OCI-LY7 (cell line): ENCODE measurements around the gene LRRC8E. TPM values are rescaled to one million over a fixed set of nuclear protein-coding genes. Genes with fewer than 3 reads are reported as not detected.

Source experiments
- BruUV-seq: library from RNA; stranded (reverse); fragments of 400-500 nt; replicated peaks from 2 replicates; lab custom pipeline; 2021; lab: Mats Ljungman, UMichigan
- CTCF ChIA-PET: fragments of 300-600 bp; sonication (Branson Sonifier 250); formaldehyde crosslinking; loops from one replicate; lab custom pipeline; 2022; ENCODE audit warnings: antibody characterized with exemption; ENCODE audit not compliant: unreplicated experiment; lab: Charles Lee
- POLR2A ChIA-PET: fragments of 300-600 bp; sonication (Branson Sonifier 250); formaldehyde crosslinking; loops from one replicate; lab custom pipeline; 2022; ENCODE audit warnings: antibody characterized with exemption; lab: Charles Lee
- DNase-seq: peaks from one replicate; pipeline ENCODE4 v3.0.0-alpha.2; 2015; ENCODE audit warnings: low spot score
- H2AFZ ChIP-seq: fragments of 200-600 bp; sonication (generic), shearing (Covaris generic); 2 replicates; pipeline ENCODE4 v1.6.1; 2014; ENCODE audit warnings: mild to moderate bottlenecking, antibody characterized with exemption, low read length, moderate library complexity
- H3K27ac ChIP-seq: fragments of 200-600 bp; sonication (generic); 2 replicates; pipeline ENCODE4 v1.5.1; 2014; ENCODE audit warnings: mixed run types, low read depth, mild to moderate bottlenecking, moderate library complexity, low read length, inconsistent platforms; ENCODE audit not compliant: poor library complexity, severe bottlenecking
- H3K36me3 ChIP-seq: fragments of 200-600 bp; sonication (generic); 2 replicates; pipeline ENCODE4 v1.6.1; 2014; ENCODE audit warnings: mild to moderate bottlenecking, antibody characterized with exemption, low read length, moderate library complexity, mixed read lengths; ENCODE audit not compliant: insufficient read depth
- H3K4me1 ChIP-seq: fragments of 200-600 bp; sonication (generic); 2 replicates; pipeline ENCODE4 v1.5.1; 2014; ENCODE audit warnings: mild to moderate bottlenecking, low read length; ENCODE audit not compliant: insufficient read depth, poor library complexity, severe bottlenecking
- H3K4me2 ChIP-seq: fragments of 200-600 bp; sonication (generic); 2 replicates; pipeline ENCODE4 v1.6.1; 2014; ENCODE audit warnings: mild to moderate bottlenecking, low read length
- H3K4me3 ChIP-seq: fragments of 200-600 bp; sonication (generic); 2 replicates; pipeline ENCODE4 v1.5.1; 2014; ENCODE audit warnings: mild to moderate bottlenecking, low read depth, low read length; ENCODE audit not compliant: poor library complexity, severe bottlenecking
- H3K79me2 ChIP-seq: fragments of 200-600 bp; sonication (generic); 2 replicates; pipeline ENCODE4 v1.6.1; 2016; ENCODE audit warnings: low read depth, mild to moderate bottlenecking, low read length, moderate library complexity, mixed read lengths; ENCODE audit not compliant: insufficient read depth
- H3K9me2 ChIP-seq: fragments of 200-600 bp; sonication (generic); 2 replicates; pipeline ENCODE4 v1.6.1; 2016; ENCODE audit warnings: mild to moderate bottlenecking, low read length, mixed read lengths; ENCODE audit not compliant: insufficient read depth
- H3K9me3 ChIP-seq: fragments of 200-600 bp; sonication (generic); 2 replicates; pipeline ENCODE4 v1.6.1; 2014; ENCODE audit warnings: mild to moderate bottlenecking, mixed run types, low read length, mixed read lengths
- H4K20me1 ChIP-seq: fragments of 200-600 bp; sonication (generic); 2 replicates; pipeline ENCODE4 v1.6.1; 2014; ENCODE audit warnings: mild to moderate bottlenecking, antibody characterized with exemption, low read length, moderate library complexity, mixed read lengths; ENCODE audit not compliant: insufficient read depth
- EZH2phosphoT487 ChIP-seq: fragments of 200-600 bp; sonication (generic); IDR thresholded peaks from 2 replicates; pipeline ENCODE4 v1.6.1; 2018; ENCODE audit warnings: low read depth, borderline replicate concordance, mild to moderate bottlenecking, mixed run types, antibody characterized with exemption, low read length, moderate library complexity, mixed read lengths
- intact Hi-C: fragments of 100-400 bp; cut with micrococcal nuclease; formaldehyde crosslinking; loops from one replicate; pipeline ENCODE4 v1.10.0; 2022; ENCODE audit not compliant: unreplicated experiment
- total RNA-seq, 2 experiments: library from RNA; depleted of rRNA in 1 of 2; stranded (reverse); fragments of >200 nt in 1 of 2; shearing (Covaris generic) in 1 of 2; gene quantifications; 2 replicates each; pipeline ENCODE4 v1.2.3, GENCODE V29; 2014 to 2022
- TF ChIP-seq, protein P1 (sequence below): fragments of 200-600 bp; sonication (generic); conservative IDR thresholded peaks from 2 replicates; pipeline ENCODE4 v1.5.1; 2014; ENCODE audit warnings: mild to moderate bottlenecking, antibody characterized with exemption, low read length, moderate library complexity, mixed read lengths

LRRC8E gene
- total RNA-seq, 2 experiments from 2014 or later = not detected

- intact Hi-C loops = no loop called here
- H2AFZ ChIP-seq = no peak overlapping the region
Observed at GRCh38 chr19:7877249-7877836, 11.0 kb upstream of the LRRC8E start.

DNA sequence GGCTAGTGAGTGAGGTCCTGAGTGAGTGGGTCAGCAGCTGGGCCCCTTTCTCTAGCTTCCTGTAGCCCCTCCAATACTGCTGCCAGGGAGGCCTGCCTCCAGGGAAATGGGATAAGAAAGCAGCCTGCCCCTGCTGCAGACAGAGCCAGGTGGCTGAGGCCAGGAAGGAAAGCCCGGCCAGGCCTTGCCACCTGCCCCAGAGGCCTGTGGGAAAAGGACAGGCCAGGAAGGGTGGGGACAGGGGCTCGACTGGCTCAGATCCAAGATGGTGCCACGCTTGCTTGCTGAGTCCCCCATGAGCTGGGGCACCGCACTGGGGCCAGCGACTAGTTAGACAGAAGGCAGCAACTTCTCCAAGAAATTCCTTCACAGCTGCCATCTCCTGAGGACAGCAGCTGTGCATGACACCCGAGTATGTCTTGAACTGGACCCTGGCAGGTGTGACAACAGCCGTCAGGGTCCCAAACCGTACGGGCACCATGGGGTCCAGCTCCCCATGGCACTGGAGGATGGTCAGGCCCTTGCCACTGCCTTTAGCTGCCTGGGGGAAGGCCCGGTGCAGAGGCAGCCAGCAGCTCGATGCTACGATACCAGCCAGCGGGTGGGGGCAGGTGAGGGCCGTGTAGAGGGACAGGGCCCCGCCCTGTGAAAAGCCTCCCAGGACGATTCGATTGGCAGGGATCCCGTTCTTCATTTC, 9.1 kb upstream of the LRRC8E start:
- H3K79me2 ChIP-seq = no peaks in the 10 kb centered on the region
- H3K27ac ChIP-seq = no peak overlapping the region
- H4K20me1 ChIP-seq = no peaks in the 10 kb centered on the region
- H3K4me3 ChIP-seq = no peak overlapping the region
- CTCF ChIA-PET = no interaction called here
- no peaks in the 10 kb centered on the region for H3K9me2 ChIP-seq
- POLR2A ChIA-PET = no interaction called here
- H3K9me3 ChIP-seq = no peaks in the 10 kb centered on the region
- TF ChIP-seq EZH2phosphoT487 = no peak
- TF ChIP-seq, protein P1, sequence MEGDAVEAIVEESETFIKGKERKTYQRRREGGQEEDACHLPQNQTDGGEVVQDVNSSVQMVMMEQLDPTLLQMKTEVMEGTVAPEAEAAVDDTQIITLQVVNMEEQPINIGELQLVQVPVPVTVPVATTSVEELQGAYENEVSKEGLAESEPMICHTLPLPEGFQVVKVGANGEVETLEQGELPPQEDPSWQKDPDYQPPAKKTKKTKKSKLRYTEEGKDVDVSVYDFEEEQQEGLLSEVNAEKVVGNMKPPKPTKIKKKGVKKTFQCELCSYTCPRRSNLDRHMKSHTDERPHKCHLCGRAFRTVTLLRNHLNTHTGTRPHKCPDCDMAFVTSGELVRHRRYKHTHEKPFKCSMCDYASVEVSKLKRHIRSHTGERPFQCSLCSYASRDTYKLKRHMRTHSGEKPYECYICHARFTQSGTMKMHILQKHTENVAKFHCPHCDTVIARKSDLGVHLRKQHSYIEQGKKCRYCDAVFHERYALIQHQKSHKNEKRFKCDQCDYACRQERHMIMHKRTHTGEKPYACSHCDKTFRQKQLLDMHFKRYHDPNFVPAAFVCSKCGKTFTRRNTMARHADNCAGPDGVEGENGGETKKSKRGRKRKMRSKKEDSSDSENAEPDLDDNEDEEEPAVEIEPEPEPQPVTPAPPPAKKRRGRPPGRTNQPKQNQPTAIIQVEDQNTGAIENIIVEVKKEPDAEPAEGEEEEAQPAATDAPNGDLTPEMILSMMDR = no peak
- H2AFZ ChIP-seq = no peak overlapping the region
- H3K36me3 ChIP-seq = no peaks in the 10 kb centered on the region
- no peak overlapping the region for H3K4me2 ChIP-seq
- no TSS peak for BruUV-seq
- DNase-seq = no peak
- H3K4me1 ChIP-seq = no peaks in the 10 kb centered on the region
- intact Hi-C loops = no loop called here

More at GRCh38 chr19:7877249-7877836, 11.0 kb upstream of the LRRC8E start:
- DNase-seq = no peak
- H3K4me1 ChIP-seq = peaks cover 2% of the 10 kb centered on the region
- ChIA-PET POLR2A (no interaction called here), CTCF (no interaction called here)
- no peaks in the 10 kb centered on the region for H3K9me3 ChIP-seq
- TF ChIP-seq, protein P1 = no peak
- no peak for TF ChIP-seq EZH2phosphoT487
- H4K20me1 ChIP-seq = no peaks in the 10 kb centered on the region
- H3K9me2 ChIP-seq = no peaks in the 10 kb centered on the region
- H3K27ac ChIP-seq = no peak overlapping the region
- no peak overlapping the region for H3K4me3 ChIP-seq
- no peaks in the 10 kb centered on the region for H3K36me3 ChIP-seq
- no TSS peak for BruUV-seq
- H3K4me2 ChIP-seq = no peak overlapping the region
- H3K79me2 ChIP-seq = no peaks in the 10 kb centered on the region

DNA sequence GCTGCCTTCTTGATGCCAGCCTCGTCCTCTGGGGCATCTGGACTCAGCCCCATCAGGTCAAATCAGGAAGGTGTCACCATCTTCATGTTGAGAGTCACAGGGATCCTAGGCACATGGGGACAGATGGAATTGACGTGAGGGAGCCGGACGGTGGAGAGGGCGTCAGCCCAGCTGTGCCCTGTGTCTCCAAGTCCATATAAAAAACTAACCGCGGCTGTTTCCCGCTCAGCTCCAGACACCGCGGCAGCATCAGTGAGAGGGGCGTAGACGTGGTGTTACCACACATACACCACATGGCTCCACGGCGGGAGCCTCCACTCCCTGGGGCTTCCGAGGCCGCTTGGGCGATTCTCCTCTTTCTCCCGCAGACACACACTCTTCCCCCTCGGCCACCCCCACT, 8.5 kb upstream of the LRRC8E start:
- H2AFZ ChIP-seq = no peak overlapping the region
- no peak for DNase-seq
- BruUV-seq = no TSS peak

More for the DNA sequence above, 8.5 kb upstream of the LRRC8E start:
- H3K4me1 ChIP-seq = no peaks in the 10 kb centered on the region
- H3K36me3 ChIP-seq = no peaks in the 10 kb centered on the region
- POLR2A ChIA-PET = no interaction called here
- no peak overlapping the region for H3K4me2 ChIP-seq
- CTCF ChIA-PET = no interaction called here
- intact Hi-C loops = no loop called here
- no peaks in the 10 kb centered on the region for H3K9me2 ChIP-seq
- H3K9me3 ChIP-seq = no peaks in the 10 kb centered on the region
- TF ChIP-seq, protein P1 = no peak
- no peak for TF ChIP-seq EZH2phosphoT487
- no peaks in the 10 kb centered on the region for H3K79me2 ChIP-seq
- no peaks in the 10 kb centered on the region for H4K20me1 ChIP-seq
- no peak overlapping the region for H3K27ac ChIP-seq
- no peak overlapping the region for H3K4me3 ChIP-seq
